Measurements from ENCODE around the gene IRGQ.

GRCh38 chr19:43641333-43641732 is 45.4 kb upstream of the IRGQ start:
- TF ChIP-seq, protein P1, sequence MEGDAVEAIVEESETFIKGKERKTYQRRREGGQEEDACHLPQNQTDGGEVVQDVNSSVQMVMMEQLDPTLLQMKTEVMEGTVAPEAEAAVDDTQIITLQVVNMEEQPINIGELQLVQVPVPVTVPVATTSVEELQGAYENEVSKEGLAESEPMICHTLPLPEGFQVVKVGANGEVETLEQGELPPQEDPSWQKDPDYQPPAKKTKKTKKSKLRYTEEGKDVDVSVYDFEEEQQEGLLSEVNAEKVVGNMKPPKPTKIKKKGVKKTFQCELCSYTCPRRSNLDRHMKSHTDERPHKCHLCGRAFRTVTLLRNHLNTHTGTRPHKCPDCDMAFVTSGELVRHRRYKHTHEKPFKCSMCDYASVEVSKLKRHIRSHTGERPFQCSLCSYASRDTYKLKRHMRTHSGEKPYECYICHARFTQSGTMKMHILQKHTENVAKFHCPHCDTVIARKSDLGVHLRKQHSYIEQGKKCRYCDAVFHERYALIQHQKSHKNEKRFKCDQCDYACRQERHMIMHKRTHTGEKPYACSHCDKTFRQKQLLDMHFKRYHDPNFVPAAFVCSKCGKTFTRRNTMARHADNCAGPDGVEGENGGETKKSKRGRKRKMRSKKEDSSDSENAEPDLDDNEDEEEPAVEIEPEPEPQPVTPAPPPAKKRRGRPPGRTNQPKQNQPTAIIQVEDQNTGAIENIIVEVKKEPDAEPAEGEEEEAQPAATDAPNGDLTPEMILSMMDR (IDR thresholded peaks at IDR 0.05; ENCODE audit: borderline replicate concordance, extremely low read depth, low read length, poor library complexity, severe bottlenecking) = no peak
- TF ChIP-seq EZH2 (IDR thresholded peaks at IDR 0.05; ENCODE audit: borderline replicate concordance, low read depth, low read length, severe bottlenecking) = no peak
